SH-SY5Y (cell line): Measurements from ENCODE around the gene SEMA6D.

Source experiments
- GATA2 ChIP-seq: IDR thresholded peaks from 2 replicates; pipeline ENCODE4 v1.6.1; 2011; ENCODE audit warnings: mild to moderate bottlenecking, low read depth, low read length
- GATA3 ChIP-seq: IDR thresholded peaks from 2 replicates; pipeline ENCODE4 v1.6.1; 2011; ENCODE audit warnings: low read depth, mild to moderate bottlenecking, low read length, moderate library complexity

GRCh38 chr15:47781527-47781926, 64.2 kb downstream of the SEMA6D start:
- no peak for TF ChIP-seq GATA2
- no peak for TF ChIP-seq GATA3
